ENCODE measurements around the gene SLC1A5.
"Not testable (repeated sequence)": the region's sequence is repeated elsewhere in the genome, so short reads cannot be mapped to it uniquely, and the experiment has no call there.

SLC1A5 gene

DNA sequence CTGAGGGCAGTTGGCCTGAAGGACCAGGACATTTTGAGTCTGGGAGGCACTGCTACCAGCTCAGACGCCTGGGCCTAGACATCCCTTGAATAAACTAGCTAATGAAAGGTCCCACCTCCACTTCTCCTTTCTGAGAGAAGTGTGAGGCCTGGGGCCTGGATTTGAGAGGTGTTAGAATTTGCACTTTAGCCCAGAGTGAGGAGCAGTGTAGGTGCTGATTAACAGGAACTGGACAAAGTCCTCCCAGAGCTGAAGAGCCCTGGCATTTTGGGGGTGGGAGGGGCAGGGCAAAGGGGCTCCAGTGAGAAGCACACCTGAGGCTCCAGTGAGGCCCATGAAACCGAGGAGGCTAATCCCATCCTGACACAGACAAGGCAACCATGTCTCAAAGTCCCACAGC lies 15.2 kb upstream of the SLC1A5 start:
- in situ Hi-C loops (cut with HindIII; ENCODE audit: low sequenced_read_pairs): no loop called here

DNA sequence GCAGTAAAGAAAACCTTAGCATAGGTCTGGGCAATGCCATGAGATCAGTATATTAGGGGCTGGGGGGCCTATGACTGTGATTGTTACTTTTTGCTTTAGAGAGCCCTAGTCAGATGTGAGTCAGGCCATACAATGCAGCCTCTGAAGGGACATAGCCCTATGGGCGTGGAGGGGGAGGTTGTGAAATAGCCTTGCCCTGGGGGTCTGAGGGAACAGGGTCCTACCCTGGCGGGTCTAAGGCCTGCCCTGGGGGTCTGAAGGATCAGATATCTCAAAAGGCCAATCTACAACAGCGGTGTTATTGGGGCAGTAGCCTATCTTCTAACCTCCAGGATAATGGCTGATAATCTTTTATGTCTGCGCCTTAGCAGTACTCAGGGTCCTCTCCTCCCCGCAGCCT lies 13.8 kb upstream of the SLC1A5 start:
- in situ Hi-C loops (cut with HindIII; ENCODE audit: low sequenced_read_pairs): no loop called here

DNA sequence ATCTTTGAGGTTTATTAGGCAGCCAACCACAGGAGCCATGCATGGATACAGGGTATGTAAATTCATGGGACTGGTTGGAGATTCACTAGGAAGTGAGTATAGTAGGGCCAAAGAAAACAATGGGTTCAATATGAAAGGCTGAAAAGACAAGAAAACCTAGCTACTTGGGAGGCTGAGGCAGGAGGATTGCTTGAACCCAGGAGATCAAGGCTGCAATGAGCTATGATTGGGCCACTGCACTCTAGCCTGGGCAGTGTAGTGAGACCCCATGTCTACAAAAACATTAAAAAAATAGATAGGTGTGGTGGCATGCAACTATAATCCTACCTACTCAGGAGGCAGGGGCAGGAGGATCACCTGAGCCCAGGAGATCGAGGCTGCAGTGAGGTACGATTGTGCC lies 10.3 kb upstream of the SLC1A5 start:
- in situ Hi-C loops (cut with HindIII; ENCODE audit: low sequenced_read_pairs): no loop called here

DNA sequence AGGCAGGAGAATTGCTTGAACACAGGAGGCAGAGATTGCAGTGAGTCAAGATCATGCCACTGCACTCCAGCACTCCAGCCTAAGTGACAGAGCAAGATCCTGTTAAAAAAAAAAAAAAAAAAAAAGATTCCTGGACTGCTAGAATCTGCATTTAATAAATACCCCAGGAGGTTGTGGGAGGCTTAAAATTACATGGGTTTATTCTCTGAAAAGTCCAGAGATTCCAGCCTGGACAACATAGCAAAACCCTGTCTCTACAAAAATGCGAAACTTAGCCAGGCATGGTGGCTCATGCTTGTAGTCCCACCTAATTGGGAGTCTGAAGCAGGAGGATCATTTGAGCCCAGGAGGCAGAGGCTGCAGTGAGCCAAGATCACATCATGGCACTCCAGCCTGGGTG lies 9.5 kb upstream of the SLC1A5 start:
- in situ Hi-C loops (cut with HindIII; ENCODE audit: low sequenced_read_pairs): no loop called here

DNA sequence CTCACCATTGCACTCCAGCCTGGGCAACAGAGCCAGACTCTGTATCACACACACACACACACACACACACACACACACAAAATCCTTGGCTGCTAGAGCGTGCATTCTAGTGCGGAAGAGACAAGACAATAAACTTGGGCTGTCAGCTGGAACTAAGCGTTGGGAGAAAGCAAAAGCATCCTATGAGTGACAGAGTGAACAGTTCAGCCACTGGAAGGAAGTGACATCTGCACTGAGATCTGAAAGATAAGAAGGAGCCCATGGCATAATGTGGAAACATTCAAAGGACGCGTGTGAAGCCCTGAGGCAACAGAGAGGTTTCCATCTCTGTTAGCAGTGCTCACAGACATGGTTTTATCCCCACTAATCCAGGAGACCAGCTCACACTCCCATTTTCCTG lies 3.5 kb upstream of the SLC1A5 start:
- in situ Hi-C loops (cut with HindIII; ENCODE audit: low sequenced_read_pairs): no loop called here

DNA sequence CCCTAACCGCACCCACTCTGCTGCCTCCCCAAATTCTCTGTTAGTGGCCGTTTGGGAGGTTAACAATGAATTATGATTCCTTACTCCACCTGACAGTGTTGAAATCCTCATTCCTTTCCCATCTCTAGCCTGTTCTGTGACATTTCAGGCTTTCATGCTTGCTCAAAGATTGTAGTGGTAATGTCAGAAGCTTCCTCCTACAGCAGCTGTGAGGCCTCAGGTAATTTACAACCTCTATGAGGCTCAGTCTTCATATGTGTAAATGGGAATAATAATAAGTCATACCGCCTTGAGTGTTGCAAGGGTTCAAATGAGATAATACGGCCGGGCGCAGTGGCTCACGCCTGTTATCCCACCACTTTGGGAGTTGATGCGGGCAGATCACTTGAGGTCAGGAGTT lies 977 bp upstream of the SLC1A5 start:
- in situ Hi-C loops (cut with HindIII; ENCODE audit: low sequenced_read_pairs): no loop called here

DNA sequence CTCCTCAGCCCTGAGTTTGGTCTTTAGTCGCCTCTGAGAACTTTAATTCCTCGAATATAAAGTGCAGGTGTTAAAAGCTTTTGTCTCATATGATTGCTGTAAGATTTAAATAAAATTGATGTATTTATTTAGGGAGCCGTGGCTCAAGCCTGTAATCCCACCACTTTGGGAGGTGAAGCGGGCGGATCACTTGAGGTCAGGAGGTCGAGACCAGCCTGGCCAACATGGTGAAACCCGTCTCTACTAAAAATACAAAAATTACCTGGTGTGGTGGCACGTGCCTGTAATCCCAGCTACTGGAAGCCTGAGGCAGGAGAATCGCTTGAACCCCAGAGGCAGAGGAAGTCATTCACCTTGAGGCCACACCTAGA lies 559 bp upstream of the SLC1A5 start:
- in situ Hi-C loops (cut with HindIII; ENCODE audit: low sequenced_read_pairs): no loop called here

DNA sequence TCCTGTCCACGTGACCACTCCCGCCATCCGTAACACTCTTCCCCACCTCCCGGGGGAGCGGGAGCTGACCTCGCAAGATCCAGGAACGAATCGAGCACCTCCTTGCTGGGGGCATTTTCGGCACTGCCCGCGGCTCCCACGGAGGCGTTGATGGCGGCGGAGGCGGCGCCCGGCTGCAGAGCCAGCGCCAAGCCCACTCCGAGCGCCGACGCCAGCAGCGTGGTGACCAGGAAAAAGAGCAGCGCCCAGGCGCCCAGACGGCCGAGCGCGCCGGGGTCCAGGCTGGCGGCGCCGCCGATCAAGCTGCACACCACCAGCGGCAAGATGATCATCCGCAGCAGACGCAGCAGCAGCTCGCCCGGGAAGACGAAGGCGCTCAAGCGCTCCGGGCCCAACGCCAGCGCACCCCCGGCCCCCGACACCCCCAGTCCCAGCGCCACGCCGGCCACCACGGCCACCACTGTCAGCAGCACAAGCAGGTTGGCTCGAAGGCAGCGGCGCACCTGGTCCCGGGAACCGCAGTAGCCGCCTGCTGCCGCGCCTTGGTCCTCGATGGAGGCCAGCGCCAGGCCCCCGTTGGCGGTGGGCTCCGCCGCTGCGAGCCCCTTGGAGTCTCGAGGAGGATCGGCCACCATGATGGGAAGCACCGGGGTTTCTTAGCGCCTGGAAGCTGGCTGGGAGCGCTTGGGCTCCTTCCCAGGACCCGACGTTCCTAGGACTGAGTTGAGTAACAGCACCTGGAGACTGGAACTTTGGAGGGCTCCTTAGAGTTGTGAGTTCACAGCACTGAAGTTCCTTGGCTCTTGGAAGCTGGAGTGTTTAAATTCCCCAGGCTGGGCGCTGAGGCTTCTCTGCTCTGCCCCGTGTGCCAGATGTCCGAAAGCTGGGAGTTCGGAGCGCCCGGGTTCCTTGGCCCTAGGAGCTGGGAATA lies 798 bp downstream of the SLC1A5 start:
- in situ Hi-C loops (cut with HindIII; ENCODE audit: low sequenced_read_pairs): no loop called here

DNA sequence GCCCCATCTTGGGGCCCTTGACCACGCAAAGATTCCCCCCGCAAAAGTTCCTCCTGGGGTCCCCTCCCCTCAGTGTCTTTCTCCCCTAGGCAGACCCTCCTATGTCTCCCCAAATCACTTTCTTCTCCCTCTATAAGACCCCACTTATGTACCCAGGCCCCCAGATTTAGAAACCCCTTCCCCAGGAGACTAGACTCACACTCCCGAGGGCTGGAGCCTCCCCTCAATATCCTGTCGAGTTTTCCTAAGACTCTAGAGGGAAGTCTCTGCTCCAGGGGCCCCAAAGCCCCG lies 1.4 kb downstream of the SLC1A5 start:
- in situ Hi-C loops (cut with HindIII; ENCODE audit: low sequenced_read_pairs): no loop called here

DNA sequence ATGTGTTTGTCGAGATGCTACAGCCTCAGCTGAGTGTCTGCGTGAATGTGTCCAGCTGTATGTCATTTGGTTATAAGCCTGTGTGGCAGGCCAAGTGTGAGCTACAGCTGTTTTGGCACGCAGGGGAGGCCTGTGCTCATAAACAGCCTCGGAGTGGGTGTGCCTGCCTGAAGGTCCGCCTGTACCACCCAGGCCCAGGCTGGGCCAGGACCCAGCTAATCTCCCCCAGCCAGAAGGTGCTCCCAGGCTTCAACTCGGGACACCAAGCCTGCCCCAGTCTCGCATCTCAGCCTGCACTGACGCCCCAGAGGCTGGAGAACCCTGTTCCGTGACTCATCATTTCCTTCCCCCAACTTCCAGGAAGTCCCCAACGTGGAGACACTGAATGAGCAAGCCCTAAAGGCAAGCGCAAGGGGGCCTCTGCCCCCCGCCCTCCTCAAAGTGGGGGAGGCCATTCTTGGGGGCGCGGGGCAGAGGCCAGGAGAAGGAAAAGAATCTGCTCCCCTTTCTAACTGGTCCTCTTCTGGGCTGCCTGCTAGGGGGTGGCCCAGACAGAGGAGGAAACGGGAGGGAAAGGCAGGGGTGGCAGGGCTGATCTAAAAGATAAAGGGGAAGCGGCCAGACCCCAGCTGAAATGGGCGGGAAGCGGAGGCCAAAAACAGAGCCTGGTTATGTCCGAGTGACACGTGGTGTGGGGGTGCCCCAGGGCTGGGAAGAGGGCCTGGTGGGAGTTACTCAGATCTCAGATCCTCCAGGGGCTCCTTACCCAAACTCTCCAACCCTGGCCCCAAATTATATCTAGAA lies 2.0 kb downstream of the SLC1A5 start:
- in situ Hi-C loops (cut with HindIII; ENCODE audit: low sequenced_read_pairs): no loop called here

DNA sequence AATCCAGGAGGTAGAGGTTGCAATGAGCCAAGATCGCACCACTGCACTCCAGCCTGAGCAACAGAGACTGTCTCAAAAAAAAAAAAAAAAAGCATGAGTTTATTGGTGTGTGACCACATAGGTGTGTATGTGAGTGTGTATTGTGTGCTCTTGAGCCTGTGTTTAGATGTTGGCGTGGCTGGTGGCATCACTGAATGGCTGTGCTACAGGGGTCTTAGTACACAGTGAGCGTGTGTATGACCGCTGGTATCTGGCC lies 2.5 kb downstream of the SLC1A5 start:
- in situ Hi-C loops (cut with HindIII; ENCODE audit: low sequenced_read_pairs): no loop called here

DNA sequence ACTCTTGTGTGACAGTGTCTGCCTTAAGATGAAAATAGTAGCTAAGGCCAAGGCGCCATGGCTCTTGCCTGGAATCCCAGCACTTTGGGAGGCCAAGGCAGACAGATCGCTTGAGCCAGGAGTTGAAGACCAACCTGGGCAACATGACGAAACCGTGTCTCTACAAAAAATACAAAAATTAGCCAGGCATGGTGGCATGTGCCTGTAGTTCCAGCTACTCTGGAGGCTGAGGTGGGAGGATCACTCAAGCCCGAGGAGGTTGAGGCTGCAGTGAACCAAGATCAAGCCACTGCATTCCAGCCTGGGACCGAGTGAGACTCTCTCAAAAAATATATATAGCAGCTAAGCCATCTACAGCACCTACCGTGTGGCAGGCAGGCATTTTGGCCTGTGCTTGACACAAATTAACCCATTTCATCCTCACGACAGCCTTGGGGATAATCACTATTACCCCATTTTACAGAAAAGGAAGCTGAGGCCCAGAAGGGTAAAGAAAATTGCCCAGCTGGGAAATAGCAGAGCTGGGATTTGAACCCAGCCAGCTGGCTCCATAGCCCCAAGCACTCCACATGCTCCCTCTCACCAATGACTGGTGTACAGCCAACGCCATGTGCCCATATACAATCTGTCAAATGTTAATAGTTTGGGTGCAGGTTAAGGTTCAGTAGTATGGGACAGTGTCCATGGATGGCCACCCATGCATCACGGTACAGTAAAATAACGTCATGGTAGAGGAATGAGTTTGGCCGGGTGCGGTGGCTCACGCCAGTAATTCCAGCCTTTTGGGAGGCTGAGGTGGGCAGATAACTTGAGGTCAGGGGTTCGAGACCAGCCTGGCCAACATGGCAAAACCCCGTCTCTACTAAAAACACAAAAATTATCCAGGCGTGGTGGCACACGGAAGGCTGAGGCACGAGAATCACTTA lies 3.1 kb downstream of the SLC1A5 start:
- in situ Hi-C loops (cut with HindIII; ENCODE audit: low sequenced_read_pairs): no loop called here

DNA sequence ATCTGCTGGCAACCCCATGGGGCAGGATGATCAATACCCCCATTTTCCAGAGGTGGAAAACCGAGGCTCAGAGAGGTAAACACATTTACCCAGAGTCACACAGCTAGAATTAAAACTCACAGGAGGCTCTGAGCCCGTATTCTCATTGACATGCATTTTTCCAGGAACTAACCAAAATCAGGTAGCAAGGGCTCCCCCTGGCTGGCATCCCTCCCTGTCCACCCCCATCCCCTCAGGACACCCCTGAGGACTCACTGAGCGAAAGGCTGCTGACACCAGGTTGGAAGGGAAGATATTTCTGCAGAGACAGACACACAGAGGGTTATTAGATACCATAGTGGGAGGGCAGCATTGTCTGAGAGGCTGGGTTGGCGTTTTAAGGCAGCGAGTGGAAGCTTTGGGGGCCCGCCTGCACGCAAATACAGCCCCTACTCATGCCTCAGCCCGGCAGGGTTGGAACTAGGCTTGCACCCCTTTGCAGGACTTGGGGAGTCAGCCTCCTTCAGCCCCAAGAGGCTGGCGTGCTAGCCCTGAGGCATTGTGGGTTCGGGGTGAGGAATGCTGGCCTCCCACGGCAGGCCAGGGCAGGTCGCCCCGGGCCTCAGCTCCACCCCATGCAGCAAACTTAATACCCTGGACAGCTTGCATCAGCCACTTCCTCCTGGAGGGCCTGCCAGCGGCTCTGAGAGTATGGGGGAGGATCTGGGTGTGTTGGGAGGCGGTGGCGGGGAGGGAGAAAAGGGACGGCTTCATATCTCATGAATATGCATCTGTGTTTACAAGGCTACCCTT lies 3.9 kb downstream of the SLC1A5 start:
- in situ Hi-C loops (cut with HindIII; ENCODE audit: low sequenced_read_pairs): no loop called here

DNA sequence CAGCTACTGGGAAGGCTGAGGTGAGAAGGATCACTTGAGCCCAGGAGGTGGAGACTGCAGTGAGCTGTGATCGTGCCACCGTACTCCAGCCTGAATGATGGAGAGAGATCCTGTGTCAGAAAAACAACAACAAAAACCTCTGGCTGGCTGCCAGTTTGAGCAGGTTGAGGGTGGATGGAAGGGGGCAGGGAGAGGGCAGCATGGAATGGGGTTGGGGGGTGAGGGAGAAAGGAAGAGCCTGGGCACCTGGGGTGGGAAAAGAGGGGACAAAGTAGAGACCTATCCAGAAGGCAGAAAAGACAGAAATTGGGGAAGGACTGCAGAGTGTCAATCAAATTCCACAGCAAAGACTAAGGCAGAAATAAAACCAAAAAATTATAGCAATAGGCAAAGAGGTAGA lies 4.7 kb downstream of the SLC1A5 start:
- in situ Hi-C loops (cut with HindIII; ENCODE audit: low sequenced_read_pairs): no loop called here

DNA sequence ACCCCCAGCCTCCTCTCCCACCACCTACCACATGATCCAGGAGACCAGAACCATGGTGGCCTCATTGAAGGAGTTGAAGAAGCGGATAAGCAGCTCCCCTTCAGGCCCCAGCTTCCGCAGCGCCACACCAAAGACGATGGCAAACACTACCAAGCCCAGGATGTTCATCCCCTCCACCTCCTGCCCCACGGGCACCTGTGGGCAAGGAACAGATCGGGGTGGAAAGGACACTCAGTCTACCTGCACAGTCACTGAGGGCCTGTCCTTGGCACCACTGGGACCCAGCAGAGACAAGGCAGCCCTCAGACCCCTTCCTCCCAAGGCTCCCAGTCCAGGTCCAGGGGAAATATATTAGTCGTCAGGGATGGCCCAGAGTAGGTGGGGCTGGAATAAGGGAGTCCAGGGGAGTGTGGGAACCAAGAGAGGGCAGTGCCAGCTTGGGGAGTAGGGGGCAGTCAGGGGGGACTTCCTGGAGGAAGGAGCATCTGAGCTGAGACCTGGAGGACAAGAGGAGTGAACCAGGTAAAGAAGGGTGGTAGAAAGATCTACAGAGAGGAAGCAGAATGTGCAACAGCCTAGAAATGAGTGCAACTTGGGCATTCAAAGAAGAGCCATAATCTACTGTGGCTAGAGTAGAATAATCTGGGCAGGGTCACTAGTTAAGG lies 5.9 kb downstream of the SLC1A5 start:
- in situ Hi-C loops (cut with HindIII; ENCODE audit: low sequenced_read_pairs): no loop called here

DNA sequence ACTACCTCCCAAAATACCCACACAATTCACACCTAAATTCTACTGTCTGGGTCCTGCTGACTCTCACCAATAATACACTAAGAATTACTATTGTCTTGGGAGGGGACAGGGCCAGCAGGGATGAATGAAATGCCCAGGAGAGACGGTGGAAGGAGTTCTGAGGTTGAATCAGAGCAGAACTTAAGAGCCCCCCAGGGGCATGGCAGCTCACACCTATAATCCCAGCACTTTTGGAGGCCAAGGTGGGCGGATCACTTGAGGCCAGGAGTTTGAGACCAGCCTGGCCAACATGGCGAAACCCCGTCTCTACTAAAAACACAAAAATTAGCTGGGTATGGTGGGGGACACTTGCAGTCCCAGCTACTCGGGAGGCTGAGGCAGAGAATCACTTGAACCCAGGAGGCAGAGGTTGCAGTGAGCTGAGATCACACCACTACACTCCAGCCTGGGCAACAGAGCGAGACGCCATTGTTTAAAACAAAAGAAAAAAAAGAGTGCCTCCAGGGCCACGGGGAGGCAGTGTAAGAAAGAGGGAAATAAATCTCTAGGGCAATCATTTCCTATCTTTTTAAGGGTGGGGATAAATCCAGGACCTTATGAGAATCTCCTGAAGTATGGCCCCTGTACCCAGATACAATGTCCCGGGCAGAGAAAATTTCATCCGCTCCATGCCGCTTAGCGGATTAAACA lies 10.3 kb downstream of the SLC1A5 start:
- in situ Hi-C loops (cut with HindIII; ENCODE audit: low sequenced_read_pairs): not testable (repeated sequence)

DNA sequence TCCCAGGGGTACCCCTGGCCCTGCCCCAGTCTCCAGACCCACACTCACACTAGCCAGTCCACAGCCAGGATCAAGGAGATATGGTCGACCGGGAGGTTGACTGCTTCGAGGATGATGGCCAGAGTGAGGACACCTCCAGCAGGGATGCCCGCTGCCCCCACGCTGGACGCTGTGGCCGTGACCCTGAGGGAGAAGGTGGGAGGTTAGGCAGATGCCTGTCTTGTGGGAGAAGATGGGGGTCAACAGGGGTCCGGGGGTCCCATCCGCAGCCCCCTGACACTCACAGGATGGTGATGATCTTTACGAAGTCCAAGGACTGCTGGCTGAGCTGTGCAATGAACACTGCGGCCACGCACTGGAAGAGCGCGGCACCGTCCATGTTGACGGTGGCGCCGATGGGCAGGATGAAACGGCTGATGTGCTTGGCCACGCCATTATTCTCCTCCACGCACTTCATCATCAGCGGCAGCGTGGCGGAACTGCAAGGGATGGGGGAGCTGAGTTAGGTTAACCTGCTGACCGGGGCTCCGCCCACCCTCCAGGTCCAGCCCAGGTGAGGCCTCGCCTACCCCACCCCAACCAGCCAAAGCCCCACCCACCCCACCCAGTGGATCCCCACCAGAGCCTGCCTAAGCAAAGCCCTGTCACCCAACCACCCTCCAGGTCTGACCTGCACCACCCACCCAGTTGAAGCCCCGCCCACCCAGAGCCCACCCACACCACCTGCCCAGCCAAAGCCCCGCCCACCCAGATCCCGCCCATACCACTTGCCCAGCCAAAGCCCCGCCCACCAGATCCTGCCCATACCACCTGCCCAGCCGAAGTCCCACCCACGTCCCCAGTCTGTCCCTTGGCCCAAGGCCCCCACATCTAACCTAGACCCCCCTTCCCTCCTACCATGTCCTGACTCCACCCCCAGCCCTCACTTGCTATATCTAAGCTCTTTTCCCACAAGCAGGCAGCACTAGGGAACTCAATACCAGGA lies 11.2 kb downstream of the SLC1A5 start:
- in situ Hi-C loops (cut with HindIII; ENCODE audit: low sequenced_read_pairs): no loop called here

DNA sequence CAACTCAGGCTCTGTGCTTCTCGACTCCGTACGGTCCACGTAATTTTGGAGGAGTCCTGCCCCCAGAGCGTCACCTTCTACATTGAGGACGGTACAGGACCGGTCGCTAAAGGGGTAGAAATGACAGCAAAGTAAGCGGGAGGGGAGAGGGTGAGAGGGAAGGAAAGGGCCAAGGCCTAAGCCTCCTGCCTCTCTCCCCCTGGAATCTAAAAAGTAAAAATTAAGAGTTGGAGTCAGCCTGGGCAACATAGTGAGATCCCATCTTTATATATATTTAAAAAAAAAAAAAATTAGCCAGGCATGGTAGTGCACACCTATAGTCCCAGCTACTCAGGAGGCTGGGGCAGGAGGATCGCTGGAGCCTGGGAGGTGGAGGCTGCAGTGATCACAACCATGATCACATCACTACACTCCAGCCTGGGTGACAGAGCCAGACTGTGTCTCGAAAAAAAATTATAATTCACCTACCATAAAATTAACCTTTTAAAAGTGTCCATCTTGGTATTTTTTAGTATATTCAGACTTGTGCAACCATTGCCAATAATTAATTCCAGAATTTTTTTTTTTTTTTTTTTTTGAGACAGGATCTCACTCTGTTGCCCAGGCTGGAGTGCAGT lies 12.6 kb downstream of the SLC1A5 start:
- in situ Hi-C loops (cut with HindIII; ENCODE audit: low sequenced_read_pairs): no loop called here

Data from DLD1 (cell line).